NCI-H1436 treated with DMSO at 0.1 percent for 48 hours (cell line): ENCODE measurements around the gene WRAP53.

Experiments
- DNase-seq: peaks from one replicate; lab custom pipeline; 2025; lab: John Stamatoyannopoulos, UW

Gene WRAP53

GRCh38 chr17:7745748-7746470 lies 57.6 kb downstream of the WRAP53 start:
- DNase-seq, result no peak

GRCh38 chr17:7747635-7748071 lies 59.4 kb downstream of the WRAP53 start:
- DNase-seq, result no peak

GRCh38 chr17:7748076-7748775 lies 59.9 kb downstream of the WRAP53 start:
- no peak for DNase-seq

GRCh38 chr17:7750321-7750821 lies 62.1 kb downstream of the WRAP53 start:
- DNase-seq, result no peak
